DOHH2 (cell line): Measurements from ENCODE around the gene PDZK1IP1.

ENCODE experiments used
- H3F3A ChIP-seq: fragments of 200-600 bp; sonication (generic), shearing (Covaris generic); 2 replicates; pipeline ENCODE4 v1.6.0; 2016; ENCODE audit warnings: antibody characterized with exemption, mild to moderate bottlenecking; ENCODE audit not compliant: control insufficient read depth, insufficient read depth
- H3K27ac ChIP-seq: fragments of 200-600 bp; sonication (generic); 2 replicates; pipeline ENCODE4 v1.5.1; 2014; ENCODE audit warnings: low read depth, mild to moderate bottlenecking, low read length, moderate library complexity
- H3K27me3 ChIP-seq: fragments of 200-600 bp; sonication (generic); 2 replicates; pipeline ENCODE4 v1.6.1; 2014; ENCODE audit warnings: mild to moderate bottlenecking, low read length, mixed read lengths; ENCODE audit not compliant: control insufficient read depth
- H3K36me3 ChIP-seq: fragments of 200-600 bp; sonication (generic); 2 replicates; pipeline ENCODE4 v1.6.1; 2014; ENCODE audit warnings: mild to moderate bottlenecking, low read length, moderate library complexity, mixed read lengths; ENCODE audit not compliant: control insufficient read depth
- H3K4me1 ChIP-seq: fragments of 200-600 bp; sonication (generic); 2 replicates; pipeline ENCODE4 v1.6.1; 2014; ENCODE audit warnings: mild to moderate bottlenecking, low read length, mixed read lengths; ENCODE audit not compliant: control insufficient read depth
- H3K4me2 ChIP-seq: fragments of 200-600 bp; sonication (generic); 2 replicates; pipeline ENCODE4 v1.6.0; 2014; ENCODE audit warnings: mild to moderate bottlenecking, low read length, moderate library complexity
- H3K4me3 ChIP-seq: fragments of 200-600 bp; sonication (generic); 2 replicates; pipeline ENCODE4 v1.5.1; 2014; ENCODE audit warnings: mild to moderate bottlenecking, low read length, mixed read lengths
- H3K79me2 ChIP-seq: fragments of 200-600 bp; sonication (generic); 2 replicates; pipeline ENCODE4 v1.6.1; 2014; ENCODE audit warnings: mild to moderate bottlenecking, low read length, mixed read lengths; ENCODE audit not compliant: control insufficient read depth
- H3K9me2 ChIP-seq: fragments of 200-600 bp; sonication (generic); replicated peaks from 2 replicates; pipeline ENCODE4 v1.6.1; 2014; ENCODE audit warnings: mild to moderate bottlenecking, low read length, mixed read lengths; ENCODE audit not compliant: control insufficient read depth
- H3K9me3 ChIP-seq: fragments of 200-600 bp; sonication (generic); 2 replicates; pipeline ENCODE4 v1.6.1; 2014; ENCODE audit warnings: antibody characterized with exemption, low read length, mixed read lengths; ENCODE audit not compliant: control insufficient read depth, insufficient read depth
- H4K20me1 ChIP-seq: fragments of 200-600 bp; sonication (generic); 2 replicates; pipeline ENCODE4 v1.6.0; 2014; ENCODE audit warnings: low read depth, mild to moderate bottlenecking, antibody characterized with exemption, low read length, moderate library complexity; ENCODE audit not compliant: control insufficient read depth, insufficient read depth
- CTCF ChIP-seq: fragments of 200-600 bp; sonication (generic); IDR thresholded peaks from one replicate; pipeline ENCODE4 v1.5.1; 2014; ENCODE audit warnings: antibody characterized with exemption, mild to moderate bottlenecking, low read depth, low read length; ENCODE audit not compliant: poor library complexity, severe bottlenecking
- EZH2phosphoT487 ChIP-seq: fragments of 200-600 bp; sonication (generic); IDR thresholded peaks from 2 replicates; pipeline ENCODE4 v1.6.1; 2017; ENCODE audit warnings: borderline replicate concordance, mild to moderate bottlenecking, antibody characterized with exemption, low read length, moderate library complexity, mixed read lengths

Gene PDZK1IP1

DNA sequence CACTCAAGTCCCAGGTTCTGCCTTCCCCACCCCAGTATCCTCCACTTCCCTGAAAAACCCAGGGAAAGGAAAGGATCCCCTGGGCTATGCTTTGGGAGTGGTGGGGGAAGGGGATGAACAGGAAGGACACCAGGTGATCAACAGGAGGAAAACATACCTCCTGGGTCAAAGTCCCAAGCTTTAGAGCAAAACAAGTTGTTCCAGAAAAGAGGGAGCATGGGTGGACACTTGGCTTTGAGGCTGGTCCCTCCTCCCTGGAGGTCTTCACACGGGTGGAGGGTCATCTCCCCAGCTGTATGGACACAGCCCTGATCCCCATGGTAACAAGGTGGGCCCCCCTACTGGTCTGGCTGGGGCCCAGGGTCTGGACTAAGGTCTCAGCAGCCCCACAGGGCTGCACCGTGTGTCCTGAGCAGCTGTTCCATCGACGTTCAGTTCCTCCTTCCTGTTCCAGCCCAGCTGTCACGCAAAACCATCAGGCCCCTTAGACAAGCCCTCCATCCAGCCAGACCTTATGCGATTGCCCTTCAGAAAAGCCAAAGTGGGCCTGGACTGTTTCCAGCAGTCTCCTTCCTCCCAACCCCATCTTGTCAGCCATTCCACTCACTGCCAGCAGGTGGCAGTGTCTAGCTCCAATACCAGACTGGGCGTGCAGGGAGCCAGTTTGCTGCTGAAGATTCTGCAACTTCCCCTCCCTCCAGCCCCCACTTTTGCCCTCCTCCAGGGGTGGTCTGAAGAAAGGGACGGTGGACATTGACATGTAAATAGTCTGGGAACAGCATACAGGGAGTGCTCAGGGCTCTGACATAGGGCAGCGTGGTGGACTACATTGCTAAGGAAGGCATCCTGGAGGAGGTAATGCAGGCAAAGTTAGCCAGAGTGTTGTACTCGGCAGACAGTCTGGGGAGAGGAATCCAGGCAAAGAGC, 2.9 kb upstream of the PDZK1IP1 start:
- no peaks in the 10 kb centered on the region for H3F3A ChIP-seq
- H3K36me3 ChIP-seq = no peaks in the 10 kb centered on the region
- no peaks in the 10 kb centered on the region for H4K20me1 ChIP-seq
- TF ChIP-seq CTCF = peak; percentile 98
- TF ChIP-seq EZH2phosphoT487 = no peak
- no peaks in the 10 kb centered on the region for H3K9me3 ChIP-seq
- H3K79me2 ChIP-seq = no peaks in the 10 kb centered on the region
- H3K9me2 ChIP-seq = no peaks in the 10 kb centered on the region
- H3K4me2 ChIP-seq = no peak overlapping the region
- H3K27me3 ChIP-seq = peaks cover 5% of the 10 kb centered on the region
- H3K27ac ChIP-seq = no peak overlapping the region
- no peak overlapping the region for H3K4me3 ChIP-seq
- H3K4me1 ChIP-seq = no peaks in the 10 kb centered on the region

- H3F3A ChIP-seq = no peaks in the 10 kb centered on the region
- no peaks in the 10 kb centered on the region for H3K79me2 ChIP-seq
- H3K9me3 ChIP-seq = no peaks in the 10 kb centered on the region
- H3K27me3 ChIP-seq = peaks cover 5% of the 10 kb centered on the region
- H3K4me1 ChIP-seq = no peaks in the 10 kb centered on the region
- H3K36me3 ChIP-seq = no peaks in the 10 kb centered on the region
- H3K9me2 ChIP-seq = no peaks in the 10 kb centered on the region
- H3K27ac ChIP-seq = no peak overlapping the region
- H3K4me3 ChIP-seq = no peak overlapping the region
- TF ChIP-seq CTCF = no peak
- no peak for TF ChIP-seq EZH2phosphoT487
- no peak overlapping the region for H3K4me2 ChIP-seq
- H4K20me1 ChIP-seq = no peaks in the 10 kb centered on the region
These were observed 2.2 kb upstream of the PDZK1IP1 start for GRCh38 chr1:47191940-47192457.

GRCh38 chr1:47190857-47191256, 1.0 kb upstream of the PDZK1IP1 start:
- Histone ChIP-seq H3K79me2 (no peaks in the 10 kb centered on the region), H3F3A (no peaks in the 10 kb centered on the region), H3K27me3 (peaks cover 5% of the 10 kb centered on the region), H4K20me1 (no peaks in the 10 kb centered on the region), H3K4me3 (no peak overlapping the region), H3K4me2 (no peak overlapping the region), H3K27ac (no peak overlapping the region), H3K4me1 (no peaks in the 10 kb centered on the region), H3K9me3 (no peaks in the 10 kb centered on the region), H3K9me2 (no peaks in the 10 kb centered on the region), H3K36me3 (no peaks in the 10 kb centered on the region)
- TF ChIP-seq CTCF (no peak), EZH2phosphoT487 (no peak)
